ENCODE results near the gene PAIP2B. TPM values are rescaled to one million over a fixed set of nuclear protein-coding genes. Genes with fewer than 3 reads are reported as not detected.

PAIP2B gene
- total and polyA plus RNA-seq, 9 of the 15 experiments (the other 6 are each of a cell fraction or from before 2014, with no cell fraction given): 0.18 to 0.38 (median 0.25) TPM

DNA sequence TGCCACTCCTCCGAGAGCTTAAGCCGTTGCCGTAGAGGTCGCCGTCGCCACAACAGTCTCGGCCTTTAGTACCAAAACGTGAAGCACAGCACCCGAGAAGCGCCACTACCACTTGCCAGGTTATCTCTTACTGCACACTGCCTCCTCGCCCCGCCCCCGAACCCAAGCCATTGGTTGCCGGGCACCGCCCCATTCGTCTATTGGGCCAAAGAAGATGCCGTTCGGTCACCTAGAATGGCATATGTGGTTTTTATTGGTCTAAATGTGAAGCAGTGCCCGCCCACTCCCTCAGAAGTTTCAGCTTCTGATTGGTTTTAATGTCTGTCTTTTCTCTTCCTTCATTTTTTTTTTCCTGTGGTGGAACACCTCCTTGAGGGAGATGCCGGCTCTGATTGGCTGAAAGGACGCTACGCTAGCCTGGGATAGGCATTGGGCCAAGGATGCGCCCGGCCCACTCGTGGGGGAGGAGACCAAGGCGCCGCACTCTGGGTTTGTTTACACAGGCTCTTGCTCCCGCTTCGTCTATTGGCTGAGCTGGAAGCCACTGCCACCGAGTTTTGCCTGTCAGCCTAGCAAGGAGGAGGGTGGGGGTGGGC lies at the start of gene PAIP2B (continued):
- TF ChIP-seq MTA3 (IDR thresholded peaks at IDR 0.05; ENCODE audit: borderline replicate concordance): peak; percentile 54; the same call in 1 of the 2 replicates
- no peak for TF ChIP-seq HDAC1 (IDR thresholded peaks at IDR 0.05)
- peak; percentile 73 for TF ChIP-seq SP2 (IDR thresholded peaks at IDR 0.05; ENCODE audit: extremely low read depth, low read depth, low read length, poor library complexity, severe bottlenecking)
- TF ChIP-seq ILF3 (IDR thresholded peaks at IDR 0.05; ENCODE audit: borderline replicate concordance): no peak
- TF ChIP-seq MIER1 (IDR thresholded peaks at IDR 0.05; ENCODE audit: low read depth): no peak
- no peak for TF ChIP-seq EHMT2 (IDR thresholded peaks at IDR 0.05)
- TF ChIP-seq MEF2D (tag; conservative IDR thresholded peaks at IDR 0.05; ENCODE audit: low read depth): no peak
- TF ChIP-seq CXXC5 (CRISPR knock-in tag; IDR thresholded peaks at IDR 0.05): peak; percentile 84
- no peak for TF ChIP-seq ATF1 (CRISPR knock-in tag; IDR thresholded peaks at IDR 0.05)
- TF ChIP-seq ATF1 (tag; IDR thresholded peaks at IDR 0.05): peak; percentile 91
- peak; percentile 17; the same call in 1 of the 2 replicates for TF ChIP-seq CBX1 (IDR thresholded peaks at IDR 0.05; ENCODE audit: low read depth)
- TF ChIP-seq ATF7 (IDR thresholded peaks at IDR 0.05): peak; percentile 38; the same call in 1 of the 2 replicates
- no peak for TF ChIP-seq CEBPG (CRISPR knock-in tag; IDR thresholded peaks at IDR 0.05)
- TF ChIP-seq CEBPG (tag; conservative IDR thresholded peaks at IDR 0.05 in 1 of 2, IDR thresholded peaks at IDR 0.05 in 1 of 2): no peak
- no peak for TF ChIP-seq CCAR2 (IDR thresholded peaks at IDR 0.05; ENCODE audit: low read depth, low read length)
- TF ChIP-seq KDM2B (CRISPR knock-in tag; IDR thresholded peaks at IDR 0.05): no peak
- TF ChIP-seq ZFPM2 (CRISPR knock-in tag; IDR thresholded peaks at IDR 0.05): no peak
- TF ChIP-seq CHD2 (IDR thresholded peaks at IDR 0.05; ENCODE audit: low read depth, low read length): peak; percentile 78
- TF ChIP-seq NFYB (IDR thresholded peaks at IDR 0.05; ENCODE audit: extremely low read depth, insufficient read length): peak; percentile 69
- TF ChIP-seq, protein P1, sequence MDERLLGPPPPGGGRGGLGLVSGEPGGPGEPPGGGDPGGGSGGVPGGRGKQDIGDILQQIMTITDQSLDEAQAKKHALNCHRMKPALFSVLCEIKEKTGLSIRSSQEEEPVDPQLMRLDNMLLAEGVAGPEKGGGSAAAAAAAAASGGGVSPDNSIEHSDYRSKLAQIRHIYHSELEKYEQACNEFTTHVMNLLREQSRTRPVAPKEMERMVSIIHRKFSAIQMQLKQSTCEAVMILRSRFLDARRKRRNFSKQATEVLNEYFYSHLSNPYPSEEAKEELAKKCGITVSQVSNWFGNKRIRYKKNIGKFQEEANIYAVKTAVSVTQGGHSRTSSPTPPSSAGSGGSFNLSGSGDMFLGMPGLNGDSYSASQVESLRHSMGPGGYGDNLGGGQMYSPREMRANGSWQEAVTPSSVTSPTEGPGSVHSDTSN (CRISPR knock-in tag; IDR thresholded peaks at IDR 0.05; ENCODE audit: low read depth): no peak
- TF ChIP-seq, protein P1 (tag; conservative IDR thresholded peaks at IDR 0.05; ENCODE audit: low read depth): peak; percentile 97
- TF ChIP-seq NEUROD1 (IDR thresholded peaks at IDR 0.05; ENCODE audit: borderline replicate concordance, low read depth, low read length, partially characterized antibody): peak; percentile 93
- TF ChIP-seq, protein P2, sequence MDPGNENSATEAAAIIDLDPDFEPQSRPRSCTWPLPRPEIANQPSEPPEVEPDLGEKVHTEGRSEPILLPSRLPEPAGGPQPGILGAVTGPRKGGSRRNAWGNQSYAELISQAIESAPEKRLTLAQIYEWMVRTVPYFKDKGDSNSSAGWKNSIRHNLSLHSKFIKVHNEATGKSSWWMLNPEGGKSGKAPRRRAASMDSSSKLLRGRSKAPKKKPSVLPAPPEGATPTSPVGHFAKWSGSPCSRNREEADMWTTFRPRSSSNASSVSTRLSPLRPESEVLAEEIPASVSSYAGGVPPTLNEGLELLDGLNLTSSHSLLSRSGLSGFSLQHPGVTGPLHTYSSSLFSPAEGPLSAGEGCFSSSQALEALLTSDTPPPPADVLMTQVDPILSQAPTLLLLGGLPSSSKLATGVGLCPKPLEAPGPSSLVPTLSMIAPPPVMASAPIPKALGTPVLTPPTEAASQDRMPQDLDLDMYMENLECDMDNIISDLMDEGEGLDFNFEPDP (CRISPR knock-in tag; IDR thresholded peaks at IDR 0.05): no peak
- TF ChIP-seq, protein P3, sequence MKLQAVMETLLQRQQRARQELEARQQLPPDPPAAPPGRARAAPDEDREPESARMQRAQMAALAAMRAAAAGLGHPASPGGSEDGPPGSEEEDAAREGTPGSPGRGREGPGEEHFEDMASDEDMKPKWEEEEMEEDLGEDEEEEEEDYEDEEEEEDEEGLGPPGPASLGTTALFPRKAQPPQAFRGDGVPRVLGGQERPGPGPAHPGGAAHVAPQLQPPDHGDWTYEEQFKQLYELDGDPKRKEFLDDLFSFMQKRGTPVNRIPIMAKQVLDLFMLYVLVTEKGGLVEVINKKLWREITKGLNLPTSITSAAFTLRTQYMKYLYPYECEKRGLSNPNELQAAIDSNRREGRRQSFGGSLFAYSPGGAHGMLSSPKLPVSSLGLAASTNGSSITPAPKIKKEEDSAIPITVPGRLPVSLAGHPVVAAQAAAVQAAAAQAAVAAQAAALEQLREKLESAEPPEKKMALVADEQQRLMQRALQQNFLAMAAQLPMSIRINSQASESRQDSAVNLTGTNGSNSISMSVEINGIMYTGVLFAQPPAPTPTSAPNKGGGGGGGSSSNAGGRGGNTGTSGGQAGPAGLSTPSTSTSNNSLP (IDR thresholded peaks at IDR 0.05; ENCODE audit: borderline replicate concordance, low read depth, low read length): 0 out of 2 replicates have a peak, but pooled peaks have one; percentile 20
- peak; percentile 67 for TF ChIP-seq RBM25 (IDR thresholded peaks at IDR 0.05; ENCODE audit: low read depth, low read length, severe bottlenecking)

Data from K562 (cell line).